Stimulated activated CD8-positive, alpha-beta memory T cell treated with anti-CD3 and anti-CD28 coated beads, Interleukin-4, amount 100 ng/mL, for 1 hour (primary cell): Measurements from ENCODE around the gene VOPP1.
"Not testable (repeated sequence)": the region's sequence is repeated elsewhere in the genome, so short reads cannot be mapped to it uniquely, and the experiment has no call there.

Experiments used
- DNase-seq, 2 donors: peaks; one replicate each; pipeline ENCODE4 v3.0.0-alpha.2; 2020; ENCODE audit warnings: low read depth in 2 of 2, low spot score in 1 of 2

Gene VOPP1

GRCh38 chr7:55490099-55490498 lies 82.2 kb downstream of the VOPP1 start:
- DNase-seq, result no peak

GRCh38 chr7:55489552-55489951 lies 82.8 kb downstream of the VOPP1 start:
- no peak for DNase-seq

GRCh38 chr7:55488804-55489340 lies 83.4 kb downstream of the VOPP1 start:
- no peak for DNase-seq

GRCh38 chr7:55488216-55488615 lies 84.1 kb downstream of the VOPP1 start:
- DNase-seq, result no peak

GRCh38 chr7:55486991-55487390 lies 85.3 kb downstream of the VOPP1 start:
- no peak for DNase-seq

- DNase-seq, result no peak
Measured at GRCh38 chr7:55486192-55486590, 86.1 kb downstream of the VOPP1 start.

GRCh38 chr7:55485501-55486191 lies 86.7 kb downstream of the VOPP1 start:
- DNase-seq, result no peak

GRCh38 chr7:55484834-55485233 lies 87.5 kb downstream of the VOPP1 start:
- DNase-seq, result no peak

GRCh38 chr7:55484241-55484640 lies 88.1 kb downstream of the VOPP1 start:
- DNase-seq, result no peak

GRCh38 chr7:55483046-55483445 lies 89.3 kb downstream of the VOPP1 start:
- no peak for DNase-seq

GRCh38 chr7:55481155-55481554 lies 91.1 kb downstream of the VOPP1 start:
- DNase-seq, result no peak

GRCh38 chr7:55478700-55479099 lies 93.6 kb downstream of the VOPP1 start:
- no peak for DNase-seq

- no peak for DNase-seq
Measured at GRCh38 chr7:55477781-55478374, 94.4 kb downstream of the VOPP1 start.

- DNase-seq, result no peak
Measured at GRCh38 chr7:55476852-55477780, 95.2 kb downstream of the VOPP1 start.

GRCh38 chr7:55475855-55476803 lies 96.2 kb downstream of the VOPP1 start:
- no peak for DNase-seq

- DNase-seq, result no peak
Measured at GRCh38 chr7:55474944-55475854, 97.1 kb downstream of the VOPP1 start.

GRCh38 chr7:55473932-55474331 lies 98.4 kb downstream of the VOPP1 start:
- DNase-seq, result no peak

- no peak for DNase-seq
Measured at GRCh38 chr7:55472928-55473725, 99.2 kb downstream of the VOPP1 start.

GRCh38 chr7:55472406-55472805 lies 99.9 kb downstream of the VOPP1 start:
- not testable (repeated sequence) for DNase-seq
